D721Med (cell line): ENCODE measurements around the gene PDE11A.

Experiments used
- DNase-seq: peaks from one replicate; pipeline ENCODE4 v3.0.0; 2011; ENCODE audit warnings: low spot score; ENCODE audit not compliant: insufficient read length
- FAIRE-seq: peaks from 2 replicates; lab custom pipeline; 2011; peaks lifted over from hg19 to GRCh38; lab: Jason Lieb, UNC
- CTCF ChIP-seq: IDR thresholded peaks from 2 replicates; pipeline ENCODE4 v1.5.1; 2012; ENCODE audit warnings: mild to moderate bottlenecking, control low read depth; ENCODE audit not compliant: insufficient read depth; ENCODE audit errors: missing control alignments

Gene PDE11A

GRCh38 chr2:177746358-177746757 lies 326.2 kb downstream of the PDE11A start:
- TF ChIP-seq CTCF: no peak
- FAIRE-seq: no peak
- no peak for DNase-seq

DNA sequence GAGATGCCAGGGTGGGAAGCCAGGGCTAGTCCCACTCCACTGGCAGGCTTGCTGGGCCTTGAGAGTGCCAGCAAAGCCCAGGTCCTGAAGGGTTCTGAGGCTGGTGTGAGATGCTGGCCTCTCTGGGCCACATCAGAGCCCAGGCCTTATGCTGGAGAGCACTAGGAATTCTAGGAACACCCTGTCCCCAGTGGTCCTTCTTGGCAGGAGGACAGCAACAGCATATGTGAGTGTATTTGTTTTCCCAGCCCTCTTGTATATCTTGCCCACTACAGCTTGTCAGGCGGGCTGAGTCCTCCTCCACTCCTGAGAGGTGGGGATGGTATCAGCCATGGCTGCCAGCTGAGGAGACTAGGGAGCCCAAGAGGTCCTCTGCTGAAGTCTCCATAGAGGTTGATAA lies 327.0 kb downstream of the PDE11A start:
- no peak for FAIRE-seq
- TF ChIP-seq CTCF: no peak
- DNase-seq: no peak

DNA sequence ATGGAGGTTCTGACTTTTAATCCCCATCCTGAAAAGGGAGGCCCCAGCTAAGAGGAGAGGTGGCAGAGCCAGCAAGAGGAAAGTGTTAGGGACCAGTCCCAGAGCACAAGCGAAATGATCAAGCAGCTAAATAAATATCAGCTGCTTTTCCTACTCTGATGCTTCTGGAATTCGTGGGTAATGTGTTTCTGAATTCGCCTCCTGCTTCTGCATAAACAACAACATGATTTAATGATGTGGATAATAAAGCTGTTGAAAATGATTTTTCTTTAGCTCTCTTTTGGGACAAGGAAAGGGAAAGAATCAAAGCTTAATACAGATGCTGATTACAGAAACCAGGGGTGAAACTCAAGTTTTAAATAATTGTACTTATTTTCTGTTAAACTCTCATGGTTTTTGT lies 329.7 kb downstream of the PDE11A start:
- TF ChIP-seq CTCF: no peak
- DNase-seq: no peak
- no peak for FAIRE-seq

GRCh38 chr2:177741866-177742265 lies 330.7 kb downstream of the PDE11A start:
- DNase-seq (no peak), FAIRE-seq (no peak)
- no peak for TF ChIP-seq CTCF

DNA sequence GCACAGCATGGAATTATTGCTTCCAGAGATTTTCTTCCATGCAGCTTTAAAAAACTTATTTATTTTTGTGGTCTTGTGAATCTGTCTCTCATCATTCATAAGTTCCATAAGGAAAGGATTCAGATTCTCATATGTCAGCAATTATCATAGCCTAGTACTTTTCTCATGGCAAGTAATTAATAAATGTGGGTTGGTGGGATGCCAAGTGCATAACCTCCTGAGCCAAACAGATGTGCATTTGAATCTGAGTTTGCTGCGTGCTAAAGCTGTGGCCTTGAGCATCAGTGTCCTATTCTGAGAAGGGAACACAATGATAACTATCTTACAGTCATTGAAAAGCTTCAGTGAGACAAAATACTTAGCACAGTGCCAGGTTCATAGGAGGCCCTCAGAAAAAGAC lies 331.9 kb downstream of the PDE11A start:
- DNase-seq (no peak), FAIRE-seq (no peak)
- TF ChIP-seq CTCF: no peak

GRCh38 chr2:177738461-177739235 lies 333.9 kb downstream of the PDE11A start:
- no peak for FAIRE-seq
- no peak for DNase-seq
- TF ChIP-seq CTCF: no peak

GRCh38 chr2:177735318-177735803 lies 337.2 kb downstream of the PDE11A start:
- no peak for TF ChIP-seq CTCF
- FAIRE-seq: no peak

More at GRCh38 chr2:177735318-177735803, 337.2 kb downstream of the PDE11A start:
- no peak for DNase-seq
